ENCODE data around the gene METRN.

DNA sequence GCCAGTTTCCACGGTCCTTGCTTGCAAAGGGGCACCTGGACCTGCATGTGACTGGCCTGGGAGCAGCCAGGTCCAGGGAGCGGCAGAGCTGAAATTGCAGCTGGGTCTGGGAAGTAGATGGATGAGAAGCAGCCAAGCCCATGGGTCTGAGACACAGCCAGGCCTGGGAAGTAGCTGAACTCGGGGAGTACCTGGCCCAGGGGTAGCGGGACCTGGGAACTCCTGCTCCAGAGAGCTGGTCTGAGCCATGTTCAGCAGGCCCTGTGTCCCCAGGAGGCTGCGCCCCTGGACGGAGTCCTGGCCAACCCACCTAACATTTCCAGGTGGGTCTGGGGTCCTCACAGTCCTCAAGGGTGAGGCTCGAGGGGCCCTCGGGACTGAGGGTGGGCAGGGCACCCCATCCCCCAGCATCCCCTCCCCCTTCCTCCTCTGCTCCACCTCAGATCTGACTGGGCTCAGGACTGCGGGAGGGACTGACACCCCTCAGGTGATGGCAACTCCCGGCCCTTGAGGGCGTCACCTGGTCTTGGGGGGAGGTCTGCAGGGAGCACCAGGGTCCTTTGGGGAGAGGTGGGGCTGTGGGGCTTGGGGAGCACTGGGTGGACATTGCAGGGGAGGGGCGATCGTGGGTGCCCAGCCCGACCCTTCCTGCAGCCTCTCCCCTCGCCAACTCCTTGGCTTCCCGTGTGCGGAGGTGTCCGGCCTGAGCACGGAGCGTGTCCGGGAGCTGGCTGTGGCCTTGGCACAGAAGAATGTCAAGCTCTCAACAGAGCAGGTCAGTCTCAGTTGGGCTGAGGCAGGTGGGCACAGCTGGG lies 48.7 kb downstream of the METRN start:
- TF ChIP-seq, protein P1, sequence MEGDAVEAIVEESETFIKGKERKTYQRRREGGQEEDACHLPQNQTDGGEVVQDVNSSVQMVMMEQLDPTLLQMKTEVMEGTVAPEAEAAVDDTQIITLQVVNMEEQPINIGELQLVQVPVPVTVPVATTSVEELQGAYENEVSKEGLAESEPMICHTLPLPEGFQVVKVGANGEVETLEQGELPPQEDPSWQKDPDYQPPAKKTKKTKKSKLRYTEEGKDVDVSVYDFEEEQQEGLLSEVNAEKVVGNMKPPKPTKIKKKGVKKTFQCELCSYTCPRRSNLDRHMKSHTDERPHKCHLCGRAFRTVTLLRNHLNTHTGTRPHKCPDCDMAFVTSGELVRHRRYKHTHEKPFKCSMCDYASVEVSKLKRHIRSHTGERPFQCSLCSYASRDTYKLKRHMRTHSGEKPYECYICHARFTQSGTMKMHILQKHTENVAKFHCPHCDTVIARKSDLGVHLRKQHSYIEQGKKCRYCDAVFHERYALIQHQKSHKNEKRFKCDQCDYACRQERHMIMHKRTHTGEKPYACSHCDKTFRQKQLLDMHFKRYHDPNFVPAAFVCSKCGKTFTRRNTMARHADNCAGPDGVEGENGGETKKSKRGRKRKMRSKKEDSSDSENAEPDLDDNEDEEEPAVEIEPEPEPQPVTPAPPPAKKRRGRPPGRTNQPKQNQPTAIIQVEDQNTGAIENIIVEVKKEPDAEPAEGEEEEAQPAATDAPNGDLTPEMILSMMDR (IDR thresholded peaks at IDR 0.05 in 4 of 5, conservative IDR thresholded peaks at IDR 0.05 in 1 of 5), result no peak
- no peak for TF ChIP-seq POLR2A (IDR thresholded peaks at IDR 0.05)
